Endothelial cell of umbilical vein (primary cell): ENCODE measurements around the gene EBI3.

Experiments used
- EZH2 ChIP-seq: IDR thresholded peaks from 2 replicates; pipeline ENCODE4 v1.6.1; 2012; ENCODE audit warnings: borderline replicate concordance, low read depth, mild to moderate bottlenecking, moderate library complexity, low read length, inconsistent platforms; ENCODE audit not compliant: severe bottlenecking
- FOS ChIP-seq: IDR thresholded peaks from 2 replicates; pipeline ENCODE4 v1.6.1; 2011; ENCODE audit warnings: mild to moderate bottlenecking, low read length, moderate library complexity, borderline replicate concordance; ENCODE audit not compliant: insufficient read depth
- GATA2 ChIP-seq: IDR thresholded peaks from 2 replicates; pipeline ENCODE4 v1.7.0; 2011; ENCODE audit warnings: low read depth, mild to moderate bottlenecking, moderate library complexity, mixed read lengths, low read length; ENCODE audit not compliant: insufficient read length, insufficient read depth
- JUN ChIP-seq: IDR thresholded peaks from 2 replicates; pipeline ENCODE4 v1.6.1; 2011; ENCODE audit warnings: borderline replicate concordance, low read depth; ENCODE audit not compliant: insufficient read length, insufficient read depth
- MYC ChIP-seq: IDR thresholded peaks from one replicate; pipeline ENCODE4 v1.6.1; 2011; ENCODE audit warnings: mild to moderate bottlenecking, low read depth, low read length
- POLR2A ChIP-seq: IDR thresholded peaks from 2 replicates; pipeline ENCODE4 v1.6.1; 2012; ENCODE audit warnings: low read depth, mild to moderate bottlenecking, control low read depth, low read length
- POLR2AphosphoS5 ChIP-seq: IDR thresholded peaks from 2 replicates; pipeline ENCODE4 v1.6.1; 2012; ENCODE audit warnings: low read depth, mild to moderate bottlenecking, control low read depth, low read length, moderate library complexity; ENCODE audit not compliant: insufficient read depth
- TF ChIP-seq, protein P1 (sequence below), 2 donors: IDR thresholded peaks; 1 replicate in 1 of 2; 2 replicates in 1 of 2; pipeline ENCODE4 v1.5.1; 2011; ENCODE audit warnings: low read length in 2 of 2, mild to moderate bottlenecking in 2 of 2, moderate library complexity in 2 of 2, control low read depth in 1 of 2, inconsistent platforms in 1 of 2, low read depth in 1 of 2; ENCODE audit not compliant: insufficient read depth in 1 of 2; ENCODE audit errors: extremely low read depth in 1 of 2
- TF ChIP-seq, protein P2 (sequence below): IDR thresholded peaks from 2 replicates; pipeline ENCODE4 v1.6.1; 2011; ENCODE audit not compliant: insufficient read depth, insufficient read length

DNA sequence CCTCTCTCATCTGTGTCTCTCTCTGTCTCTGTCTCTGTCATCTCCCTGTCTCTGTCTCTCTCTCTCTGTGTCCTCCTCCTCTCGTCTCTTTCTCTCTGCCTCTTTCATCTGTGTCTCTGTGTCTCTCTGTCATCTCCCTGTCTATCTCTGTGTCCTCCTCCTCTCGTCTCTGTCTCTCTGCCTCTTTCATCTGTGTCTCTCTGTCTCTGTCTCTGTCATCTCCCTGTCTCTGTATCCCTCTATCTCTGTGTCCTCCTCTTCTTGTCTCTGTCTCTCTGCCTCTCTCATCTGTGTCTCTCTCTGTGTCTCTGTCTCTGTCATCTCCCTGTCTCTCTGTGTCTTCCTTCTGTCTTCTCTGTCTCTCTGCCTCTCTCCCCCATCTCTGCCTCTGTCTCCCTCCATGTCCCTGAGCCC is 551 bp upstream of the EBI3 start:
- TF ChIP-seq, protein P1, sequence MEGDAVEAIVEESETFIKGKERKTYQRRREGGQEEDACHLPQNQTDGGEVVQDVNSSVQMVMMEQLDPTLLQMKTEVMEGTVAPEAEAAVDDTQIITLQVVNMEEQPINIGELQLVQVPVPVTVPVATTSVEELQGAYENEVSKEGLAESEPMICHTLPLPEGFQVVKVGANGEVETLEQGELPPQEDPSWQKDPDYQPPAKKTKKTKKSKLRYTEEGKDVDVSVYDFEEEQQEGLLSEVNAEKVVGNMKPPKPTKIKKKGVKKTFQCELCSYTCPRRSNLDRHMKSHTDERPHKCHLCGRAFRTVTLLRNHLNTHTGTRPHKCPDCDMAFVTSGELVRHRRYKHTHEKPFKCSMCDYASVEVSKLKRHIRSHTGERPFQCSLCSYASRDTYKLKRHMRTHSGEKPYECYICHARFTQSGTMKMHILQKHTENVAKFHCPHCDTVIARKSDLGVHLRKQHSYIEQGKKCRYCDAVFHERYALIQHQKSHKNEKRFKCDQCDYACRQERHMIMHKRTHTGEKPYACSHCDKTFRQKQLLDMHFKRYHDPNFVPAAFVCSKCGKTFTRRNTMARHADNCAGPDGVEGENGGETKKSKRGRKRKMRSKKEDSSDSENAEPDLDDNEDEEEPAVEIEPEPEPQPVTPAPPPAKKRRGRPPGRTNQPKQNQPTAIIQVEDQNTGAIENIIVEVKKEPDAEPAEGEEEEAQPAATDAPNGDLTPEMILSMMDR (IDR thresholded peaks at IDR 0.05; ENCODE audit: extremely low read depth in 1 of 2, insufficient read depth in 1 of 2, low read depth in 1 of 2, low read length in 2 of 2): no peak
- no peak for TF ChIP-seq POLR2AphosphoS5
- TF ChIP-seq JUN: no peak
- TF ChIP-seq POLR2A: no peak
- TF ChIP-seq MYC: no peak
- TF ChIP-seq EZH2: no peak
- TF ChIP-seq, protein P2, sequence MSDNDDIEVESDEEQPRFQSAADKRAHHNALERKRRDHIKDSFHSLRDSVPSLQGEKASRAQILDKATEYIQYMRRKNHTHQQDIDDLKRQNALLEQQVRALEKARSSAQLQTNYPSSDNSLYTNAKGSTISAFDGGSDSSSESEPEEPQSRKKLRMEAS: no peak
- no peak for TF ChIP-seq GATA2
- no peak for TF ChIP-seq FOS
